PFSK-1 (cell line): ENCODE data around the gene ACKR4.

Source experiments
- FOXP2 ChIP-seq: optimal IDR thresholded peaks from 2 replicates; pipeline ENCODE3; 2011; ENCODE audit warnings: borderline replicate concordance, control low read depth, inconsistent platforms; ENCODE audit not compliant: insufficient read depth; ENCODE audit errors: extremely low read length, extremely low read depth
- POLR2AphosphoS5 ChIP-seq: IDR thresholded peaks from 2 replicates; pipeline ENCODE4 v1.6.1; 2012; ENCODE audit warnings: low read depth, mild to moderate bottlenecking, control low read depth, low read length, moderate library complexity
- REST ChIP-seq, 2 experiments: IDR thresholded peaks; 2 replicates each; pipeline versions ENCODE4 v1.6.1 to v1.8.0; 2011 to 2012; ENCODE audit warnings: low read depth in 2 of 2, low read length in 2 of 2, control low read depth in 1 of 2, inconsistent platforms in 1 of 2, mild to moderate bottlenecking in 1 of 2, moderate library complexity in 1 of 2; ENCODE audit not compliant: insufficient read depth in 1 of 2
- SIN3A ChIP-seq: IDR thresholded peaks from 2 replicates; pipeline ENCODE4 v1.6.1; 2012; ENCODE audit warnings: mild to moderate bottlenecking, low read length, moderate library complexity, borderline replicate concordance; ENCODE audit not compliant: insufficient read depth
- TAF1 ChIP-seq: IDR thresholded peaks from 2 replicates; pipeline ENCODE4 v1.6.1; 2012; ENCODE audit warnings: low read length, control low read depth, borderline replicate concordance; ENCODE audit not compliant: insufficient read depth

The ACKR4 gene

GRCh38 chr3:132573797-132574211, 23.3 kb upstream of the ACKR4 start:
- TF ChIP-seq FOXP2 (no peak), REST (IDR thresholded peaks at IDR 0.05; ENCODE audit: insufficient read depth in 1 of 2, low read depth in 2 of 2, low read length in 2 of 2) (no peak), SIN3A (no peak)

- TF ChIP-seq TAF1 = no peak
- TF ChIP-seq REST (IDR thresholded peaks at IDR 0.05; ENCODE audit: insufficient read depth in 1 of 2, low read depth in 2 of 2, low read length in 2 of 2) = no peak
- TF ChIP-seq SIN3A = no peak
- TF ChIP-seq POLR2AphosphoS5 = no peak
These were observed 9.7 kb upstream of the ACKR4 start for GRCh38 chr3:132587401-132587800.

GRCh38 chr3:132592216-132592615, 4.9 kb upstream of the ACKR4 start:
- TF ChIP-seq REST (IDR thresholded peaks at IDR 0.05; ENCODE audit: insufficient read depth in 1 of 2, low read depth in 2 of 2, low read length in 2 of 2) = no peak
- no peak for TF ChIP-seq TAF1
- no peak for TF ChIP-seq POLR2AphosphoS5
- no peak for TF ChIP-seq FOXP2
- TF ChIP-seq SIN3A = no peak

GRCh38 chr3:132593241-132593946, 3.7 kb upstream of the ACKR4 start:
- TF ChIP-seq FOXP2 (no peak), POLR2AphosphoS5 (no peak), REST (IDR thresholded peaks at IDR 0.05; ENCODE audit: insufficient read depth in 1 of 2, low read depth in 2 of 2, low read length in 2 of 2) (no peak), SIN3A (no peak), TAF1 (no peak)

- TF ChIP-seq TAF1 = no peak
- TF ChIP-seq POLR2AphosphoS5 = no peak
- no peak for TF ChIP-seq FOXP2
- no peak for TF ChIP-seq SIN3A
- no peak for TF ChIP-seq REST (IDR thresholded peaks at IDR 0.05; ENCODE audit: insufficient read depth in 1 of 2, low read depth in 2 of 2, low read length in 2 of 2)
These were observed 3.1 kb upstream of the ACKR4 start for GRCh38 chr3:132593947-132594323.
